PC-3 (cell line): Measurements from ENCODE around the gene CHRNA4.

Experiments used
- EZH2 ChIP-seq: fragments of 300-600 bp; sonication (generic); IDR thresholded peaks from one replicate; pipeline ENCODE4 v1.6.1; 2017; ENCODE audit warnings: antibody characterized with exemption, mild to moderate bottlenecking, low read length; ENCODE audit not compliant: unreplicated experiment
- EZH2phosphoT487 ChIP-seq: fragments of 300-600 bp; sonication (generic); IDR thresholded peaks from 2 replicates; pipeline ENCODE4 v1.6.1; 2018; ENCODE audit warnings: mild to moderate bottlenecking, antibody characterized with exemption, low read length, borderline replicate concordance
- TF ChIP-seq, protein P1 (sequence below): fragments of 300-600 bp; sonication (generic); conservative IDR thresholded peaks from 2 replicates; pipeline ENCODE4 v1.5.1; 2017; ENCODE audit warnings: antibody characterized with exemption, low read depth, mild to moderate bottlenecking, low read length

DNA sequence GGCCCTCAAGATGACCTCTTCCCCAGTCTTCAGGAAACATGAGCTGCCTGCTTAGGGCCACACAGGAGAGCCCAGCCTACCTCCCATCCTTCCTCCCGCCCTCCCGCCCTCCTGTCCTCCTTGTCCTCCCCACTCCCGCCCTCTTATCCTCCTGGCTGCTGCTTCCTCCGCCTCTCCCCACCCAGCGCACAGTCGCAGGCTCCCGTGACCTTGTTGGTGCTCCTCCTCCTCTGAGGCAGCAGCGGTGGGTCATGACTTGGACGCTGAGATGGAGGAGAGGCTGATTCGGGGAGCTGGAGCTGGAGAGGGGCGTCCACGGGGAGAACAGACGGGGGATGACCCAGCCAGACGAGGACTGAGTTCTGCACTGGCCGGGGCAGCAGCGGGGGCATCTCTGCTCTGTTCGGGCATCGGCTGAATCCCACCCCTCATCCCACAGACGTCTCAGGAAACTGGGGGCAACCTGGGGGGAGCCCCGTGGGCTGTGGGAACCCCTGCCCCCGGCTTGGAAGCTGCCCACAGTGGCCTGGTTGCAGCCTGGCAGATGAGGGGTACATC is 32.4 kb downstream of the CHRNA4 start:
- TF ChIP-seq, protein P1, sequence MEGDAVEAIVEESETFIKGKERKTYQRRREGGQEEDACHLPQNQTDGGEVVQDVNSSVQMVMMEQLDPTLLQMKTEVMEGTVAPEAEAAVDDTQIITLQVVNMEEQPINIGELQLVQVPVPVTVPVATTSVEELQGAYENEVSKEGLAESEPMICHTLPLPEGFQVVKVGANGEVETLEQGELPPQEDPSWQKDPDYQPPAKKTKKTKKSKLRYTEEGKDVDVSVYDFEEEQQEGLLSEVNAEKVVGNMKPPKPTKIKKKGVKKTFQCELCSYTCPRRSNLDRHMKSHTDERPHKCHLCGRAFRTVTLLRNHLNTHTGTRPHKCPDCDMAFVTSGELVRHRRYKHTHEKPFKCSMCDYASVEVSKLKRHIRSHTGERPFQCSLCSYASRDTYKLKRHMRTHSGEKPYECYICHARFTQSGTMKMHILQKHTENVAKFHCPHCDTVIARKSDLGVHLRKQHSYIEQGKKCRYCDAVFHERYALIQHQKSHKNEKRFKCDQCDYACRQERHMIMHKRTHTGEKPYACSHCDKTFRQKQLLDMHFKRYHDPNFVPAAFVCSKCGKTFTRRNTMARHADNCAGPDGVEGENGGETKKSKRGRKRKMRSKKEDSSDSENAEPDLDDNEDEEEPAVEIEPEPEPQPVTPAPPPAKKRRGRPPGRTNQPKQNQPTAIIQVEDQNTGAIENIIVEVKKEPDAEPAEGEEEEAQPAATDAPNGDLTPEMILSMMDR = no peak
- TF ChIP-seq EZH2 (no peak), EZH2phosphoT487 (no peak)
